GM21737 (cell line): ENCODE results near the gene CNOT11.
"Not testable (repeated sequence)": the region's sequence is repeated elsewhere in the genome, so short reads cannot be mapped to it uniquely, and the experiment has no call there.

ENCODE experiments used
- ATAC-seq: cut with Tn5 transposase; IDR thresholded peaks from one replicate; pipeline ENCODE4 v1.9.1; 2021; ENCODE audit warnings: mild to moderate bottlenecking, moderate library complexity; ENCODE audit not compliant: unreplicated experiment

Gene CNOT11

GRCh38 chr2:101307950-101308431 lies 55.3 kb downstream of the CNOT11 start:
- ATAC-seq: peak; percentile 14

GRCh38 chr2:101308432-101309210 lies 55.9 kb downstream of the CNOT11 start, which contains the start of gene RNF149:
Gene RNF149 (minus strand): TSS chr2:101308701. CDS start chr2:101308588, 113 bp downstream.
- ATAC-seq: peak; percentile 64

GRCh38 chr2:101310090-101310833 lies 57.6 kb downstream of the CNOT11 start:
- no peak for ATAC-seq

GRCh38 chr2:101310834-101311695 lies 58.4 kb downstream of the CNOT11 start:
- ATAC-seq: no peak

GRCh38 chr2:101311696-101312017 lies 59.0 kb downstream of the CNOT11 start:
- ATAC-seq: no peak

- ATAC-seq: not testable (repeated sequence)
Measured at GRCh38 chr2:101316568-101316967, 63.9 kb downstream of the CNOT11 start.
